HTR-8/SVneo (cell line): ENCODE results near the gene RABEPK.
A peak's percentile ranks its signal among the peaks of the same experiment; 100 is the strongest.
"Not testable (repeated sequence)": the region's sequence is repeated elsewhere in the genome, so short reads cannot be mapped to it uniquely, and the experiment has no call there.

Experiments used
- DNase-seq: peaks from one replicate; pipeline ENCODE4 v3.0.0; 2011; ENCODE audit warnings: low spot score, mixed read lengths; ENCODE audit not compliant: insufficient read length
- FAIRE-seq: peaks from 2 replicates; lab custom pipeline; 2011; peaks lifted over from hg19 to GRCh38; lab: Jason Lieb, UNC

RABEPK gene

DNA sequence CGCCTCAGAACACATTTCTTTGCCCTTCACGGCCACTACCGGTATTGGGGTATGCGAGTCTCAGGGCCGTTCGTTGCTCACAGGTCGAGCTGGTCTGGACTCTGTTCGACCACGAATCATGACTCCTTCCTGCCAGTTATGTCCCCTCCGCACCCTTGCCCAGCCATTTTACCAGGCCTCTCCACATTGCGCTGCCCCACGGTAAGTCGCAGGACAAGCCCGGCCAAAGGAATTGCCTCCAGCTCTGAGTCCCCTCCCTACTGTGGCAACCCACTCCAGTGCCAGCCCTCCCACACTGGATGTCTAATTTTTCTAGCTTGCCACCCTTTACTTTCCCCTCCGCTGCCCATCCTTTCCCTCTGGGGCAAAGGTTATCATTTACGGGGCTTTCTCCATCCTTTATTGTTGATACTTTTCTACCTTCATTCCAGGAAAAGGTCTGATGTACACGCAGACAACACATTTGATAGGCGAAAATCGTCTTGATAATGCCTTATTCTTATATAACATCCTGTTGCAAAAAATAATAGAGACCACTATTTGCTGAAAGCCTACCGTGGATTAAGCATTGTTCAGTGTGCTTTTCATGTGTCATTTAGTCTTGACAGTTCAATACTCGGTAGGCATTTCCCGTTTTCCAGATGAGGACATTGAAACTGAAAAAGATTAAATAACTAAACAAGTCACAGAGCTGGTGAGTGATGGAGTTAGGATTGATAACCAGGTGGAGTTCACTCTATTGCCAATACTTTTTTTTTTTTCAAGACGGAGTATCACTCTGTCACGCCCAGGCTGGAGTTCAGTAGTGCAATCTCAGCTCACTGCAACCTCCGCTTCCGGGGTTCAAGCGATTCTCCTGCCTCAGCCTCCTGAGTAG, 41.8 kb downstream of the RABEPK start:
- no peak for FAIRE-seq

GRCh38 chr9:125243792-125244260, 43.5 kb downstream of the RABEPK start:
- DNase-seq (no peak), FAIRE-seq (no peak)

More for the DNA sequence above, 41.8 kb downstream of the RABEPK start:
- DNase-seq, result no peak

DNA sequence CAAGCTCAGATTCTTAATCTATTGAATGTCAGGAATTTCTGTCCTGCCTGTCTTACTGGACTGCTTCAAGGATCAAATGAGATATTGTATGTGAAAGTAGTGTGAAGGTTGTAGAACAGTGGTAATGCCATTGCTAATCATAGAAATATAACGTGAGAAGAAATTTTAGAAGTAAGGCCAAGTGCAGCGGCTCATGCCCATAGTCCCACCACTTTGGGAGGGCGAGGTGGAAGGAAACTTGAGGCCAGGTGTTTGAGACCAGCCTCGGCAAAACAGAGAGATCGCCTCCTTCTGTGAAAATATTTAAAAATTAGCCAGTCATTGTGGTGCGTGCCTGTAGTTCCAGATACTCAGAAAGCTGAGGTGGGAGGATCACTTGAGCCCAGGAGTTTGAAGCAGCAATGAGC, 45.9 kb downstream of the RABEPK start:
- FAIRE-seq (no peak), DNase-seq (no peak)

GRCh38 chr9:125254231-125254630, 53.9 kb downstream of the RABEPK start:
- FAIRE-seq (no peak), DNase-seq (no peak)

DNA sequence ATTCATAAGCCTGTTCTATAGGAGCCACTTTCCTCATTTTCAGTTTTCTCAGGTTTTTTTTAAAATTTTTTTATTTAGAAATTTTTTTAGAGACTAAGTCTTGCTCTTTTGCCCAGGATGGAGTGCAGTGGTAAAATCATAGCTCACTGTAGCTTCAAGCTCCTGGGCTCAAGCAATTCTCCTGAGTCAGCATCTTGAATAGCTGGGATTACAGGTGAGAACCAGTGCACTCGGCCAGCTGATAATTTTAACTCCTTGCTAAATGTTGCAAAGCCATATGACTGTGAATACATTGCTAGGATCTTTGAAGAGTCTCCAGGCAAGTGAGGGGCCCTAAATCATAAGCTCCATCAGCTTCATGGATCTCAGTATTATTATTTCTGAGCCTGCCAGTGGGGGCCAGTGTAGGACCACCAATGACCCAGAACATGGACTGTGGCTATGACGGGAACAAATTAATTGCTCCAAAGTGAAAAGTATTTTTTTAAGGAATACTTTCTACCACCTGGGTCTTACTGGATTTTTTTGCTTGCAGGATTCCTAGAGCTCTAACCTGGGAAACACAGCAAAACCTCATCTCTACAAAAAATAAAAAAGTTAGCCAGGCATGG, 55.5 kb downstream of the RABEPK start:
- DNase-seq, result no peak

GRCh38 chr9:125258160-125258785, 57.9 kb downstream of the RABEPK start:
- FAIRE-seq (no peak), DNase-seq (no peak)

More for the DNA sequence above, 55.5 kb downstream of the RABEPK start:
- no peak for FAIRE-seq

- DNase-seq, result no peak
- no peak for FAIRE-seq
Measured at GRCh38 chr9:125258832-125259534, 58.6 kb downstream of the RABEPK start.

- DNase-seq, result no peak
- no peak for FAIRE-seq
Measured at GRCh38 chr9:125260561-125260960, 60.2 kb downstream of the RABEPK start.

DNA sequence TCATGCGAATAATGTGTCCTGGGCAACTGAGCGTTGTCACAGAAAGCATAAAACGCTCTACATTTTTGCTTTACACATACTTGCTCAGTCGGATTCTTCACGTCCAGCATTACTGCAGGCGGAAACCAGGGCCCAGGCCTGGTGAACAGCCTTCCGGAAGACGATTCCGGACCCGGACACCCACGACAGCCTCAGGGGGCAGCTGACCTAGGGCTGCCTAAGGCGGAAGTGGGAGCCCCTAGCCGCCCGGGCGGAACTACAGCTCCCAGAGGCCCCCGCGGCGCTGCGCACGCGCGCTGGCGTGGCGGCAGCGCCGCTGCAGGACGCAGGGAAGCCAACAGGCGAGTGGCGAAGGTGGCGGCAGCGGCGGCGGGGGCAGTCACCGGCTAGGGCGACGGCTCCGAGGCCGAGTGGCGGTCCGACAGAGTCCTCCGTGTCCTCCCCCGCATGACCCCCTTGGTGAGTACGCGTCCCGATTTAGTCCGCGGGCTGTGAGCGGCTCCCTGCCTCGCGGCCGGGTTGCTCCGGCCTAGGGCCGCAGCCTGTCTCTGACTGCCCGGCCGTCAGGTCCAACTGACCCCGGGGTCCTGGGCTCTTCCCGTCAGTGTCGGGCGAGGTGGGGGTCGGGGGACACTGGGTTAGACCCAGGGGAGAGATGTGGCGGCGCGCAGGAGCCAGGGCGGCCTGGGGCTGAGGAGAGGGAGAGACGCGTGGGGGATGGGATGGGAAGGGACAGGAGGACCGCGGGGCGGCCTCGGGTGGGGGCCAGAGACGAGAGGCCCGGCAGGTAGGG, 61.4 kb downstream of the RABEPK start, which contains the start of gene GAPVD1:
TSS of gene GAPVD1 (plus strand) at position 326 of the 793 bp plus-strand sequence. CDS start 37,096 bp downstream, outside the sequence.
- FAIRE-seq (no peak), DNase-seq (peak; percentile 94)

DNA sequence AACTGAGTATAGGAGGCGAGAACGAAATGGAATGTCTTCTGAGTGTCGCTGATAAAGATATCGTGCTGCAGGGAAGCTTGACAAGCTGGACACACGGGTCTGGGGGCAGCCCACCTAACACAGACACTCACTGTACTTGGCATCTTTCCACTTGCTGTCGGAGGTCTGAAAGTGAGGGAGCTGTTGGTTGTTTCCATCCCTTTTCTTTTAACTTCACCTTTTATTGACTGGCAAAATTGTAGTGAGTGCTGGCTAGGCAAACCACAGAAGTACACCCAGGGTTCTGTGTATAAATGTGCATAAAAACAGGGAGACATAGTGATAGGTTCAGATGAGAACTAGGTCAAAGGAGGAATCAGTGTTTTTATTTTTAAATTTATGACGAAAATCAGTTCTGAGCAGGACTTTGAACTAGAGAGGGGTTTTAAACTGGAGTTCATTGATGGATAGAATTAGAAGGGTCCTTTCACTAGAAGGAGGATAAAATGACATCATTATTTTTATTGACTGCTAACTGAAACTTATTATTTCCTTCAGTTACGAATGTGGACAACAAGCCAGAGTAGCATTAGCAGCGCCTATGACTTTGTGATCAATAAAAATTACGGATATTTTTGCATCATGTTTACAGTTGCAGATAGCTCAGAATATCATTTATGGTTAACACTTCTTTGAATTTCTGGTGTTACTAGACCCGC, 62.1 kb downstream of the RABEPK start:
- DNase-seq, result no peak
- FAIRE-seq, result no peak

GRCh38 chr9:125264068-125264467, 63.7 kb downstream of the RABEPK start:
- not testable (repeated sequence) for DNase-seq, FAIRE-seq

DNA sequence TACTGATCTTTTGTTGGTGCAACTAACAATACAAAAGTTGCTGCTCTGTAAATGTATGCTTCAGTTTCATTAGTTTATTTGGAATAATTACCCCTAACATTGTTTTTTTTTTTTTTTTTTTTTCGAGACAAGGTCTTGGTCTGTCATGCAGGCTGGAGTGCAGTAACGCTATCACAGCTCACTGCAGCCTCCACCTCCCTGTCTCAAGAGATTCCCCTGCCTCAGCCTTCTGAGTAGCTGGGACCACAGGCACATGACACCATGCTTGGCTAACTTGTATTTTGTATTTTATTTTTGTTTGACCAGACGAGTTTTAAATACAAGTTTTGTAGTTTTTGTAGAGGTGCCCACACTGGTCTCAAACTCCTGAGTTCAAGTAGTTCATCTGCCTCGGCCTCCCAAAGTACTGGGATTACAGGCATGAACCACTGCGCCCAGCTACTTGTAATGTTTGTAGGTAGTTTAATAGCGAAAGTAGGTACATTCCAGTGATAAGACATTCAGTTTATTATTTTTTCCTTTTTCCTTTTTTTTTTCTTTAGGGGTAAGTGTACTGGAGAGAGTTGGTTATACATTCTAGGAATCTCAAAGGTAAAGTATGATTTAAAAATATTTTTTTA, 68.2 kb downstream of the RABEPK start:
- DNase-seq (no peak), FAIRE-seq (no peak)

DNA sequence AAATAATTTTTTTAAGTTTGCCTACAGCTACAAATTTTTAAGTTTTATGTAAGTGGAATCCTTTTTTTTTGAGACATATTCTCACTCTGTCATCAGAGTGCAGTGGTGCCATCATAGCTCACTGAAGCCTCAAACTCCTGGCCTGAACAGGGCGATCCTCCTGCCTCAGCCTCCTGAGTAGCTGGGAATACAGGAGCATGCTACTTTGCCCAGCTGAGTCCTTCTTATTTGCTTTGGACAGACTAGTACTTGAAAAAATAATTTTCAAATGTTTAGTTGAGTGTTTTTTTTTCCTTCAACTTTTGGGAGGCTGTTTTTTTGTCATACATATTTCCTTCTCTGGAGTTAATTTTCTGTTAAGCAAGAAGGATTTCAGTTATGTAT, 68.7 kb downstream of the RABEPK start:
- no peak for FAIRE-seq
- no peak for DNase-seq

- FAIRE-seq, result no peak
- no peak for DNase-seq
Measured at GRCh38 chr9:125271081-125271480, 70.7 kb downstream of the RABEPK start.

GRCh38 chr9:125272697-125273096, 72.4 kb downstream of the RABEPK start:
- no peak for FAIRE-seq

GRCh38 chr9:125276771-125277170, 76.4 kb downstream of the RABEPK start:
- no peak for FAIRE-seq
- DNase-seq, result no peak

More at GRCh38 chr9:125272697-125273096, 72.4 kb downstream of the RABEPK start:
- no peak for DNase-seq

- DNase-seq (no peak), FAIRE-seq (no peak)
Measured at GRCh38 chr9:125277411-125277810, 77.1 kb downstream of the RABEPK start.

- DNase-seq, result no peak
- FAIRE-seq, result no peak
Measured at GRCh38 chr9:125280945-125281344, 80.6 kb downstream of the RABEPK start.
